ENCODE measurements around the gene SH3RF3. TPM values are rescaled to one million over a fixed set of nuclear protein-coding genes. Genes with fewer than 3 reads are reported as not detected.

SH3RF3 gene
- total and polyA plus RNA-seq, 10 of the 15 experiments (the other 5 are each of a cell fraction or from before 2014, with no cell fraction given): 0.08 to 8.8 (median 2.3) TPM

DNA sequence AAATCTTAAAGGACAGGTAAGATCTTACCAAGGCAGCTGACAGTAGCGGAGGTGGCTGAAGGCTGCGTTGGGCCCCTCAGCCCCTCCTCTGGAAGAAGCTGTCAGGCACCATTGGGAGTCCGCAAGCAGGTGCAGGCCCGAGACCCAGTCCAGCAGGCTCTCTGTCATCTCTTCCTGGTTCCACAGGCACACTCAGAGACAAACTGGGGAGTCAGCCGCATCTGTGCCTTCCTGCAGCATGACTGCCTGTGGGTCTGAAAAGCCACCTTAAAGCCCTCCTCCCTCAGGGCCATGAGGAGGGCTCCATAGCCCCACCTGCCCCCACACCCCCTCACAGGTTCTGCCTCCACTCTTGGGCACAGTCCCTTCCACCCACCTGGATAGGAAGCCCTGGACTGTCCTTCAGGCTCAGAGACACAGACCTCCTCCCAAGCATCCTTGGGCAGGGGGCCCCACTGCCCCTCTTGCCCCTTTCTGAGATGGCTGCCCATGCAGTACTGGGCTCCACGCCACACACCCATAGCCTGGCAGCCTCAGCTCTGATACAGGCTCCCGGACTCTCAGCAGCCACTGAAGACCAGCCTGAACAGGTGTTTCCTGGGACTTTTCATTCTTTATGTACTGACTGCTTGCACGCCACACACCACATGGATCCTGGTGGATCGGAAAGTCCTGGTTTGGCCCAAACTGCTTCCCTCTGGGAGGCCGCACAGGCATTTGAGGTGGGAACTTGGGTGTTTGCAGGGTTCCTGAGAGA is 245.0 kb downstream of the SH3RF3 start (continued):
- TF ChIP-seq, protein P1, sequence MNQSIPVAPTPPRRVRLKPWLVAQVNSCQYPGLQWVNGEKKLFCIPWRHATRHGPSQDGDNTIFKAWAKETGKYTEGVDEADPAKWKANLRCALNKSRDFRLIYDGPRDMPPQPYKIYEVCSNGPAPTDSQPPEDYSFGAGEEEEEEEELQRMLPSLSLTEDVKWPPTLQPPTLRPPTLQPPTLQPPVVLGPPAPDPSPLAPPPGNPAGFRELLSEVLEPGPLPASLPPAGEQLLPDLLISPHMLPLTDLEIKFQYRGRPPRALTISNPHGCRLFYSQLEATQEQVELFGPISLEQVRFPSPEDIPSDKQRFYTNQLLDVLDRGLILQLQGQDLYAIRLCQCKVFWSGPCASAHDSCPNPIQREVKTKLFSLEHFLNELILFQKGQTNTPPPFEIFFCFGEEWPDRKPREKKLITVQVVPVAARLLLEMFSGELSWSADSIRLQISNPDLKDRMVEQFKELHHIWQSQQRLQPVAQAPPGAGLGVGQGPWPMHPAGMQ (IDR thresholded peaks at IDR 0.05; ENCODE audit: borderline replicate concordance): no peak
- TF ChIP-seq MTA3 (IDR thresholded peaks at IDR 0.05; ENCODE audit: borderline replicate concordance, low read length): no peak
- no peak for TF ChIP-seq SRF (IDR thresholded peaks at IDR 0.05; ENCODE audit: low read depth in 2 of 2, low read length in 2 of 2)
- no peak for TF ChIP-seq GABPA (IDR thresholded peaks at IDR 0.05; ENCODE audit: low read depth)

DNA sequence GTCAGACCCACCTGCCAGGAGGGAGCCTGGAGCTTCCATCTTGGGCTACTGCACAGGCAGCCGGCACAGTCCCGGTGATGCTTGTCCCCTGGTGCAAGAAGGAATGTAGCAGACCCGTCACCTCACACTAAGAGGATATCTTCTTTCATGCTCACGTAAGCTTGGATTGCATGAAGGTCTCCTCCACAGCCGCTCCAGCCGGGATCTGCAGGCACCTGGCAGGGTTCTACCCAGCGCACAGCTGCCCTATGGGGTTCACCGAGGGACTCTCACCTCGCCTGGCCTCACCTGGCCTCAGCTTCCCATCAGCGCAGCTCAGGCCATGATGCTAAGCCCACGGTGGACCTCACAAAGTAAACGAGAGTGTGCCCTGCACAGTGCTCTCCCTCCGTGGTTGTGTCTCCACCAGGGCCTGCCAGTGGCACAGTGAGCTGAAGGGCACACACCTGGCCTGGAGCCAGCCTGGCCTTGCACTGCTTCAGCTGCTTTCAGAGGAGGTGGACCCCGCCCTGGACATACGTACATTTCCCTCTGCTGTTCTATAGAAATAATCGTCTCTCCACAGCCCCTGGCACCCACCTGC is 245.6 kb downstream of the SH3RF3 start:
- no peak for FAIRE-seq
- CTCF ChIA-PET: interaction anchor here (1.8 kb wide), 1 partner anchor 8 kb away, joined by 3 read pairs; no protein-coding TSS in a partner anchor
- TF ChIP-seq ZZZ3 (IDR thresholded peaks at IDR 0.05; ENCODE audit: control insufficient read depth, insufficient read length, low read depth): no peak
- TF ChIP-seq NFXL1 (IDR thresholded peaks at IDR 0.05; ENCODE audit: borderline replicate concordance): no peak
- no peak for TF ChIP-seq CBX3 (IDR thresholded peaks at IDR 0.05; ENCODE audit: borderline replicate concordance, low read depth)
- TF ChIP-seq TCF12 (IDR thresholded peaks at IDR 0.05; ENCODE audit: low read depth, low read length): no peak
- no peak for TF ChIP-seq POLR2A (IDR thresholded peaks at IDR 0.05; ENCODE audit: low read depth, low read length)
- TF ChIP-seq MYB (IDR thresholded peaks at IDR 0.05; ENCODE audit: borderline replicate concordance, low read depth, low read length): no peak
- TF ChIP-seq, protein P2, sequence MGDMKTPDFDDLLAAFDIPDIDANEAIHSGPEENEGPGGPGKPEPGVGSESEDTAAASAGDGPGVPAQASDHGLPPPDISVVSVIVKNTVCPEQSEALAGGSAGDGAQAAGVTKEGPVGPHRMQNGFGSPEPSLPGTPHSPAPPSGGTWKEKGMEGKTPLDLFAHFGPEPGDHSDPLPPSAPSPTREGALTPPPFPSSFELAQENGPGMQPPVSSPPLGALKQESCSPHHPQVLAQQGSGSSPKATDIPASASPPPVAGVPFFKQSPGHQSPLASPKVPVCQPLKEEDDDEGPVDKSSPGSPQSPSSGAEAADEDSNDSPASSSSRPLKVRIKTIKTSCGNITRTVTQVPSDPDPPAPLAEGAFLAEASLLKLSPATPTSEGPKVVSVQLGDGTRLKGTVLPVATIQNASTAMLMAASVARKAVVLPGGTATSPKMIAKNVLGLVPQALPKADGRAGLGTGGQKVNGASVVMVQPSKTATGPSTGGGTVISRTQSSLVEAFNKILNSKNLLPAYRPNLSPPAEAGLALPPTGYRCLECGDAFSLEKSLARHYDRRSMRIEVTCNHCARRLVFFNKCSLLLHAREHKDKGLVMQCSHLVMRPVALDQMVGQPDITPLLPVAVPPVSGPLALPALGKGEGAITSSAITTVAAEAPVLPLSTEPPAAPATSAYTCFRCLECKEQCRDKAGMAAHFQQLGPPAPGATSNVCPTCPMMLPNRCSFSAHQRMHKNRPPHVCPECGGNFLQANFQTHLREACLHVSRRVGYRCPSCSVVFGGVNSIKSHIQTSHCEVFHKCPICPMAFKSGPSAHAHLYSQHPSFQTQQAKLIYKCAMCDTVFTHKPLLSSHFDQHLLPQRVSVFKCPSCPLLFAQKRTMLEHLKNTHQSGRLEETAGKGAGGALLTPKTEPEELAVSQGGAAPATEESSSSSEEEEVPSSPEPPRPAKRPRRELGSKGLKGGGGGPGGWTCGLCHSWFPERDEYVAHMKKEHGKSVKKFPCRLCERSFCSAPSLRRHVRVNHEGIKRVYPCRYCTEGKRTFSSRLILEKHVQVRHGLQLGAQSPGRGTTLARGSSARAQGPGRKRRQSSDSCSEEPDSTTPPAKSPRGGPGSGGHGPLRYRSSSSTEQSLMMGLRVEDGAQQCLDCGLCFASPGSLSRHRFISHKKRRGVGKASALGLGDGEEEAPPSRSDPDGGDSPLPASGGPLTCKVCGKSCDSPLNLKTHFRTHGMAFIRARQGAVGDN (IDR thresholded peaks at IDR 0.05): no peak
- no peak for TF ChIP-seq EZH2 (IDR thresholded peaks at IDR 0.05; ENCODE audit: borderline replicate concordance, control insufficient read depth, low read depth, low read length)
- TF ChIP-seq SMAD5 (IDR thresholded peaks at IDR 0.05; ENCODE audit: low read depth): no peak
- no peak for TF ChIP-seq PAX8 (IDR thresholded peaks at IDR 0.05)

More for the DNA sequence above, 245.6 kb downstream of the SH3RF3 start:
- ChIA-PET RAD21 (ENCODE audit: unreplicated experiment) (no interaction called here), POLR2A (no interaction called here), SMC1A (ENCODE audit: uncharacterized antibody, unreplicated experiment) (interaction anchor here (1.1 kb wide), 1 partner anchor 20 kb away, joined by 3 read pairs; no protein-coding TSS in a partner anchor)
- Histone ChIP-seq H3K4me1 (ENCODE audit: control insufficient read depth, insufficient read depth, low read length) (no peaks in the 10 kb centered on the region), H3K9ac (ENCODE audit: control insufficient read depth, insufficient read depth, low read length) (no peak overlapping the region), H2AFZ (ENCODE audit: control insufficient read depth, low read depth, low read length) (no peak overlapping the region), H3K4me3 (no peak overlapping the region), H3K27ac (ENCODE audit: control insufficient read depth, insufficient read depth) (no peak overlapping the region), H3K79me2 (ENCODE audit: control insufficient read depth, insufficient read depth, low read length) (no peaks in the 10 kb centered on the region), H4K20me1 (ENCODE audit: control insufficient read depth, insufficient read depth) (no peaks in the 10 kb centered on the region), H3K4me2 (ENCODE audit: control insufficient read depth, insufficient read depth) (no peak overlapping the region), H3K27me3 (replicated peaks in 1 of 2; ENCODE audit: control insufficient read depth in 2 of 2, insufficient read depth in 2 of 2, low read length in 1 of 2) (no peaks in the 10 kb centered on the region; a peak in 1 of 4 replicates), H3K9me3 (replicated peaks; ENCODE audit: control insufficient read depth, insufficient read depth, low read length) (no peaks in the 10 kb centered on the region), H3K36me3 (ENCODE audit: control insufficient read depth in 2 of 2, insufficient read depth in 2 of 2, low read length in 1 of 2) (no peaks in the 10 kb centered on the region; a peak in 2 of 4 replicates)
- no peak for ATAC-seq
- BruUV-seq (replicated peaks): no TSS peak
- in situ Hi-C loops (cut with MboI) (no loop called here), intact Hi-C loops (cut with micrococcal nuclease; ENCODE audit: unreplicated experiment) (no loop called here)
- 50% methylated on average over 16 of the region's 16 CpGs for WGBS (ENCODE audit: insufficient coverage, insufficient replicate concordance, low lambda C conversion rate, missing lambda C conversion rate)
- no peak for DNase-seq (ENCODE audit: low read depth, low spot score)

Data from GM12878 (cell line).